Ishikawa (cell line): ENCODE measurements around the gene CCDC107.

Source experiments
- CEBPB ChIP-seq: IDR thresholded peaks from 2 replicates; pipeline ENCODE4 v1.6.1; 2012
- EGR1 ChIP-seq: IDR thresholded peaks from 2 replicates; pipeline ENCODE4 v1.6.1; 2012
- EP300 ChIP-seq: IDR thresholded peaks from 2 replicates; pipeline ENCODE4 v1.6.1; 2012; ENCODE audit warnings: borderline replicate concordance
- RAD21 ChIP-seq: IDR thresholded peaks from 2 replicates; pipeline ENCODE4 v1.6.1; 2012; ENCODE audit warnings: low read depth
- REST ChIP-seq: IDR thresholded peaks from 2 replicates; pipeline ENCODE4 v1.6.1; 2012; ENCODE audit warnings: low read depth, mild to moderate bottlenecking
- TAF1 ChIP-seq: IDR thresholded peaks from 2 replicates; pipeline ENCODE4 v1.6.1; 2012; ENCODE audit warnings: low read depth, mild to moderate bottlenecking
- TCF12 ChIP-seq: IDR thresholded peaks from 2 replicates; pipeline ENCODE4 v1.6.1; 2012; ENCODE audit warnings: low read depth
- YY1 ChIP-seq: IDR thresholded peaks from 2 replicates; pipeline ENCODE4 v1.6.1; 2012; ENCODE audit warnings: low read depth

DNA sequence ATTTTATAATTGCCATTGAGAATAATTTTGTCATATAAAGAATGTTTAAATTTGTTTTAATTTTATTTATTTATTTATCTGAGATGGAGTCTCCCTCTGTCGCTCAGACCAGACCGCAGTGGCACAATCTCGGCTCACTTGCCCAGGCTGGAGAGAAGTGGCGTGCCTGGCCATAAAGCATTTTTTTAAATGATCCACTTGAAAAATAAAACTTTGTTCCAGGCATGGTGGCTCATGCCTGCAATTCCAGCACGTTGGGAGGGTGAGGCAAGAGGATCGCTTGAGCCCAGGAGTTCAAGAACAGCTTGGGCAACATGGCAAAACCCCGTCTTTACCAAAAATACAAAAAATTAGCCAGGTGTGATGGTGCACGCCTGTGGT, 5.3 kb upstream of the CCDC107 start:
- TF ChIP-seq EGR1 (no peak), EP300 (no peak), YY1 (no peak), RAD21 (no peak), REST (no peak), CEBPB (no peak), TCF12 (no peak), TAF1 (no peak)
